GM12891 (cell line): ENCODE data around the gene CTNNB1.

Experiments used
- POLR2A ChIP-seq: IDR thresholded peaks from 2 replicates; pipeline ENCODE4 v1.6.1; 2011; ENCODE audit warnings: low read depth, low read length, control low read depth
- POLR2AphosphoS5 ChIP-seq: IDR thresholded peaks from 2 replicates; pipeline ENCODE4 v1.6.1; 2011; ENCODE audit warnings: low read depth, low read length, control low read depth
- TAF1 ChIP-seq: IDR thresholded peaks from 2 replicates; pipeline ENCODE4 v1.6.1; 2011; ENCODE audit warnings: low read depth, low read length, control low read depth

DNA sequence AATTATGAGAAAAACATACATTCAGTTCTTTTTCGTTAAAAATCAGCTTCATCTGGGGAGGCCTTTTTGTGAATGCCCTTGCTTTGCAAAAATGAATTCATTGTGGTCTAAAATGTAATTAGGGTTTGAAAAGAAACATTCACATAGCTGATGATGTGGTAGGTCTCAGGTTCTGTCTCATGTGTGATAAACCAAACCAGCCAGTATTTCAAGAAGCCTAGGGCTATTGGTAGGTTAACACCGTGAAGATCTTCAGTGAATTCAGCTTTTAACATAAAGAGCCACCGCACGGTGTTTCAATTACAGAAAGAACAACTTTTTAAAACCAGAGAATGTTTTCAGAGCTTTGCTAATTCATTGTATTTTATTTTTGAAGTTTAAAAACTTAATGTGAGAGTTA lies 41.9 kb downstream of the CTNNB1 start:
- TF ChIP-seq POLR2AphosphoS5 (0 out of 2 replicates have a peak, but pooled peaks have one; percentile 21), TAF1 (no peak), POLR2A (no peak)
